Measurements from ENCODE around the gene GRAMD4. TPM values are rescaled to one million over a fixed set of nuclear protein-coding genes. Genes with fewer than 3 reads are reported as not detected.
A peak's percentile ranks its signal among the peaks of the same experiment; 100 is the strongest.

The GRAMD4 gene
- polyA plus RNA-seq, 1 experiment: 7.5 TPM

DNA sequence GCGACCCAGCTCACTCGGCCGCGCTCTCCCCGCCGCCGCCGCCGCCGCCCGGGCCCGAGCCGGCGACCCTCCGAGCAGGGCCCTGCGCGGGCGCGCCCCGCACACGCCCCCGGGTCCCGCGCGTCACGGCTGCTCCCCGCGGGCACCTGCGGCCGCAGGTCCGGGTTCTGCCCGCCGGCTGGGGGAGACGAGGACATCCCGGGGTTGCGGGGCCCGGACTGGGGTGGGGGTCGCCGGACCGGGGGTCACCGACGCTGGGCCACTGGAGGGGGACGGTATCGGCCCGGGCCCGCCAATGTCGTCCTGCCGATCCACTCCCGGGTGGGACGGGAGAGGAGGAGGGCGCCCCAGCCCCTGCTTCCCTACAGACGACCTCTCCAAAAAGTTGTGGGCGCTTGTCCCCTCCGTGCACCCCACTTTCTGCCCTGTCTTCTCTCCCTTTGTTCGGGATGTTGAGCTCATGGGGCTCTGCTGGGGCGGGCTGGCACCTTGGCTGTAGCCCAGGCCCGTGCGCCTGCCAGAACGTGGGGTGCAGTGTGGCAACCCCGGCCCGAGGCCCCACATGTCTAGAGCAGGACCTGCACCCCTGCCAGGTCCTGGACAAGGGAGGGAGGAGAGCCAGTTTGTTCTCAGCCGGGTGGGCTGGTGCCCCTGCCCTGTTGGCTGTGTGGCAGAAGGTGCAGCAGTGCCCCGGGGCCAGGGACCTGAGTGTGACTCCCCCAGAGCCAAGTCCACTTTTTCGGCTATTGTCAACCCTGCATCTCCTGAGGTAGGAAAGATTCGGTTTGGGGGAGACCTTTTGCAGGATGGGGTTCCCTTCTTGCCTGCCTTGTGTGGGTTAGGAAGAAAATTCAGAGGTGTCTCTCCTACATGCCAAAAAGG is 42.6 kb upstream of the GRAMD4 start:
- TF ChIP-seq CTCF (IDR thresholded peaks at IDR 0.05; ENCODE audit: low read depth, low read length): no peak
- DNase-seq (ENCODE audit: low read depth, low spot score): no peak
- peaks cover 5% of the 10 kb centered on the region; the same call in 1 of the 2 replicates for H3K9me3 ChIP-seq (ENCODE audit: control insufficient read depth, insufficient read depth, low read length)
- CTCF ChIA-PET: no interaction called here
- H3K4me3 ChIP-seq (ENCODE audit: low read depth, low read length): peak overlapping the region; percentile 67
- POLR2A ChIA-PET: interaction anchor here (0.5 to 0.7 kb wide), 2 partner anchors 13 to 86 kb away, joined by 3 to 5 read pairs; no protein-coding TSS in a partner anchor
- H3K27me3 ChIP-seq (ENCODE audit: control insufficient read depth, insufficient read depth, low read length): peaks cover 7% of the 10 kb centered on the region
- H3K27ac ChIP-seq (ENCODE audit: low read depth, low read length): no peak overlapping the region

DNA sequence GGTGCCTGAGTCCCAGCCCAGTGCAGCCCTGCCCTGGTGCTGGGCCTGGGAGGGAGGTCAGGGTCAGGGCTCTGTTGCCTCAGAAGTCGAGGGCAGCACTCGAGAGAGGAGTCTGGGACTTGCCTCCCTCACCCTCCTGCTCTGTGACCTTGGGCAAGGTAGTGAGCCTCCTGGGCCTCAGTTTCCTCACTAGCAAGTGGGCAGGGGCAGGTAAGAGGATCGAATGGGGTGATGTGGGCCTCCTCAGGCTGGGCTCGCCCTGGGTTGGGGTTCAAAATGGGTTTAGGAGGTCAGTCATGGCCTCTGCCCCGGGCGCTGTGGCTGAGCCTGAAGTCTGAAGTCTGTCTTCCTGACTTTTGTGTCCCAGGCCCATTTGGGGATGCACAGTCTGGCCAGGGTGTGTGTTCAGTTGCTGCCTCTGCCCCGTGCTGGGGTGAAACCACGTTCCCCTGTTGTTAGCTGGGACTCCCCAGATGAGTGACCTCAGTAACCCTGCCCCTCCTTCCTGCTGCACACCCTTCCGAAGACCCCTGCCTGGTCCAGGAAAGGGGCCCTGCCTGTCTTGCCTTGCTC is 41.8 kb upstream of the GRAMD4 start:
- H3K27me3 ChIP-seq (ENCODE audit: control insufficient read depth, insufficient read depth, low read length): peaks cover 7% of the 10 kb centered on the region
- CTCF ChIA-PET: no interaction called here
- POLR2A ChIA-PET: interaction anchor here (0.5 kb wide), 1 partner anchor 85 kb away, joined by 5 read pairs; no protein-coding TSS in a partner anchor
- H3K4me3 ChIP-seq (ENCODE audit: low read depth, low read length): peak overlapping the region; percentile 67
- no peak for DNase-seq (ENCODE audit: low read depth, low spot score)
- TF ChIP-seq CTCF (IDR thresholded peaks at IDR 0.05; ENCODE audit: low read depth, low read length): no peak
- no peak overlapping the region for H3K27ac ChIP-seq (ENCODE audit: low read depth, low read length)
- no peaks in the 10 kb centered on the region; the same call in 1 of the 2 replicates for H3K9me3 ChIP-seq (ENCODE audit: control insufficient read depth, insufficient read depth, low read length)

GRCh38 chr22:46578824-46579561 is 41.2 kb upstream of the GRAMD4 start:
- Histone ChIP-seq H3K27me3 (ENCODE audit: control insufficient read depth, insufficient read depth, low read length) (peaks cover 7% of the 10 kb centered on the region), H3K9me3 (ENCODE audit: control insufficient read depth, insufficient read depth, low read length) (no peaks in the 10 kb centered on the region), H3K4me3 (ENCODE audit: low read depth, low read length) (peak overlapping the region; percentile 67; the same call in 1 of the 2 replicates), H3K27ac (ENCODE audit: low read depth, low read length) (no peak overlapping the region)
- CTCF ChIA-PET: no interaction called here
- no peak for DNase-seq (ENCODE audit: low read depth, low spot score)
- POLR2A ChIA-PET: no interaction called here
- no peak for TF ChIP-seq CTCF (IDR thresholded peaks at IDR 0.05; ENCODE audit: low read depth, low read length)

- CTCF ChIA-PET: no interaction called here
- H3K9me3 ChIP-seq (ENCODE audit: control insufficient read depth, insufficient read depth, low read length): no peaks in the 10 kb centered on the region
- DNase-seq (ENCODE audit: low read depth, low spot score): no peak
Measured at GRCh38 chr22:46579751-46580449, 40.3 kb upstream of the GRAMD4 start.

More at GRCh38 chr22:46579751-46580449, 40.3 kb upstream of the GRAMD4 start:
- TF ChIP-seq CTCF (IDR thresholded peaks at IDR 0.05; ENCODE audit: low read depth, low read length): no peak
- Histone ChIP-seq H3K27ac (ENCODE audit: low read depth, low read length) (no peak overlapping the region), H3K4me3 (ENCODE audit: low read depth, low read length) (no peak overlapping the region), H3K27me3 (ENCODE audit: control insufficient read depth, insufficient read depth, low read length) (peaks cover 7% of the 10 kb centered on the region)
- POLR2A ChIA-PET: no interaction called here

Measured in AG04450 (cell line).